LNCaP clone FGC (cell line): ENCODE data around the gene DISP3.

Experiments
- DNase-seq: peaks from one replicate; pipeline ENCODE4 v3.0.0-alpha.2; 2011; ENCODE audit warnings: low read depth
- H3K4me3 ChIP-seq: 2 replicates; pipeline ENCODE4 v1.5.1; 2011; ENCODE audit warnings: mild to moderate bottlenecking, low read depth, low read length, control low read depth
- TF ChIP-seq, protein P1 (sequence below): IDR thresholded peaks from 2 replicates; pipeline ENCODE4 v1.5.1; 2012; ENCODE audit warnings: mild to moderate bottlenecking; ENCODE audit not compliant: control insufficient read depth, insufficient read depth; ENCODE audit errors: extremely low read depth

DISP3 gene

DNA sequence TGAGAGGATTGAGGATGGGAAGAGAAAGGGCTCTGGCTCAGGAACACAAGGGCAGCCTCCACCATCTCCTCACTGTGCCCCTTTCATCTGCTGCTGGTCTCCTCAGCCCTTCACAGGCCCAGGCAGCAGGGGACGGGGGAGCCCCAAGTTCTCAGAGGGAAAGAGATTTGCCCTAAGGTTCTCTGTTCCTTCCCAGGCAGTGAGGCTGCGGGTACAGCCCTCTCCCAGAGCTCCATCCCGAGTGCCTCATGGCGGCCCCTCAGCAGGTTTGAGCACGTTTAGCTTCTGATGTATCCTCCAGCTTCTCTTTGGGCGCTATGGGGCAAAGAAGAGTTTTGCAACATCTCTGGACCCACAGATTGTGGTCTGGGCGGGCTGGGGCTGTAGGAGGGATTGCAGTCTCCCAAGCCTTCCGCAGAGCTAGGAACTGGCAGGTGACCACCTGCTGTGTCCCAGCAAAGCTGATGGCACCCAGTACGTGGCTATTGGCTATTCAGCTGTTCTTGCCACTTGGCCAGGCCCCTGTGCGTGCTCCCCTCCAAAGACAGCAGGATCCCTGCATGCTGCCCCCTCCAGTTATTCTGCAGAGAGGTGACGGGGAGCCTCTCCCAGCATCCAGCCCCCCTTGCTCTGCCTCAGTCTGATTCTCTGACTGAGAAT, 10.1 kb downstream of the DISP3 start:
- DNase-seq, result no peak
- H3K4me3 ChIP-seq, result no peak overlapping the region
- TF ChIP-seq, protein P1, sequence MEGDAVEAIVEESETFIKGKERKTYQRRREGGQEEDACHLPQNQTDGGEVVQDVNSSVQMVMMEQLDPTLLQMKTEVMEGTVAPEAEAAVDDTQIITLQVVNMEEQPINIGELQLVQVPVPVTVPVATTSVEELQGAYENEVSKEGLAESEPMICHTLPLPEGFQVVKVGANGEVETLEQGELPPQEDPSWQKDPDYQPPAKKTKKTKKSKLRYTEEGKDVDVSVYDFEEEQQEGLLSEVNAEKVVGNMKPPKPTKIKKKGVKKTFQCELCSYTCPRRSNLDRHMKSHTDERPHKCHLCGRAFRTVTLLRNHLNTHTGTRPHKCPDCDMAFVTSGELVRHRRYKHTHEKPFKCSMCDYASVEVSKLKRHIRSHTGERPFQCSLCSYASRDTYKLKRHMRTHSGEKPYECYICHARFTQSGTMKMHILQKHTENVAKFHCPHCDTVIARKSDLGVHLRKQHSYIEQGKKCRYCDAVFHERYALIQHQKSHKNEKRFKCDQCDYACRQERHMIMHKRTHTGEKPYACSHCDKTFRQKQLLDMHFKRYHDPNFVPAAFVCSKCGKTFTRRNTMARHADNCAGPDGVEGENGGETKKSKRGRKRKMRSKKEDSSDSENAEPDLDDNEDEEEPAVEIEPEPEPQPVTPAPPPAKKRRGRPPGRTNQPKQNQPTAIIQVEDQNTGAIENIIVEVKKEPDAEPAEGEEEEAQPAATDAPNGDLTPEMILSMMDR, result no peak

DNA sequence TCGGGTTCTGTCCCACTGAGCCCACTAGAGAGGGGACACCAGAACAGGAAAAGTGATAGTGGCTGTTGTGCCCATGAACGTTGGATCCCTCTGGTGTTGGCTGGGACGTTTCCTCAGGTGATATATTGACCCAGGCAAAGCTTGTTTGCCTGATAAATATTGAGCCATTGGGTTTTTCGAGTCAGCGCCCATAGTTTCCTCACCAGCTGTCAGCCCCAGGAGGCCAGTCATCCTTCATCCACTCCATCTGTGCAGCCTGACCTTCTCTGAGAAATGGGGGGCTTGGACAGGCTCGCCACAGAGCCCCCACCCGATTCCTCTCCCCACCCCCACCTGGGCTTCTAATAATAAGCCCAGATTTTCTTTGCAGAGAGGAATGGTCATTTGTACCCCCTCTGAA, 13.3 kb downstream of the DISP3 start:
- TF ChIP-seq, protein P1, result no peak
- no peak overlapping the region for H3K4me3 ChIP-seq
- no peak for DNase-seq

DNA sequence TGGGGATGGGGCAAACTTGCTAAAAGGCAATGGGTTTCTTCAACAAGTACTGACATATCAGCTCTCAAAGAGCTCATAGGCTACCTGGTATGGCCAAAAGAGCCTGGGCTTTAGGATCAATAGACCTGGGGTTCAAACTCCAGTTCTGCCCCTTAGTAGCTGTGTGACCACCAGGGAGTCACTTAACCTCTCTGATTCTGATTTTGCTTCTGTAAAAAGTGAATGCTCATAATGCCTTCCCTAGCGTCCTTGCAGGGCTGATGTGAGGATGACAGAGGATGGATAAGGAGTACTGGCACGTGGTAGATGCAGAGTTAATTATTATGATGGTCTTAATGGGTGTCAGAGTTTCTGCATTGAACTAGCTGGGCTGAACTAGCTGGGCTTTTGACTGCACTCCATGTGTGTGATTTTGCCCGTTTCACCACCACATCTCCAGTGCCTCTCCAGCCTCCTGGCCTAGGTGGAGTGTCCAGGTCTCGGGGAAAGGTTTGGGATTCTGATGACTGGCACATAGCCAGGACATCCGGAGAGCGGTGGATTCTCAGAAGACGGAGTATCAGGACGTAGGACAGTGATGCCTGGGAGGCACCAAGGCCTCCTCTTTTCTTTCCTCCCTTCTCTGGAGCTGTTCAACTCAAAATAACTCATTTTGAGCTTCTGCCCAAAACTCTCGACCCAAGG, 15.2 kb downstream of the DISP3 start:
- H3K4me3 ChIP-seq, result no peak overlapping the region
- TF ChIP-seq, protein P1, result no peak
- no peak for DNase-seq

DNA sequence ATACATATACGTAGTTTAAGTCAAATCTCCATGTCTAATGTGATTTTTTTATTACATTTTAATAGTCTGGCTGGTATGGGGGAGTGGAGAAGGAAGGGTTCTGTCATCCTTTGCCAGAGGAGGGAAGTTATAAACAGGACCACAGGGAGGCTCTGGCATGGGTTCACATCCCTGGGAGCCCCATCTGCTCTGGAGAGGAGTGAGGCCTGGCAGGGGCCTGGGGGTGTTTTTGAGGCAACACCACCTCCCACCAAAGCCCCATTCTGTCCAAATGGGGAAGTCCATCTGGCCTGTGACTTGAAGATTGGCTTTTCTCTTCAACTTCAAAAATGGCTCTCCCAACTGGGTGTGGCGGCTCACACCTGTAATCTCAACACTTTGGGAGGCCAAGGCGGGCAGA, 15.8 kb downstream of the DISP3 start:
- TF ChIP-seq, protein P1, result no peak
- no peak overlapping the region for H3K4me3 ChIP-seq
- no peak for DNase-seq

DNA sequence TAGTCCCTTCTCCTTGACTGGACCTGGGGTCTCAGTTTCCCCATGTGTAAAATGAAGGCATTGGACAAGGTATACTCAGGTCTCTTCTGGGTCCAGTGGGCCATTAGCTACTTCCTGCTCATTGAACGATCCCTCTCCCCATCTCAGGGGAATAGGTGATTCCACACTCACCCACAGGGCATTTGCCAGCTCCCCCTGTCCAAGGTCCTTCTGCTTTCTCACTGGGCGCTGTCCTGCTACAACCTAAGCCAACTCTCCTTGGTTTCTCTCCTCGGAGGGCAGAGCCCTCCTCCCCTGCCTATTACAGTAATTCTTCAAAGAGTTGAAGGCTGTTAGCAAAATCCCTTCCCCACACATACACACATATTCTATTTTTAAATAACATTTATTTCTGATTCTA, 16.6 kb downstream of the DISP3 start:
- no peak for DNase-seq
- H3K4me3 ChIP-seq, result no peak overlapping the region
- TF ChIP-seq, protein P1, result no peak

DNA sequence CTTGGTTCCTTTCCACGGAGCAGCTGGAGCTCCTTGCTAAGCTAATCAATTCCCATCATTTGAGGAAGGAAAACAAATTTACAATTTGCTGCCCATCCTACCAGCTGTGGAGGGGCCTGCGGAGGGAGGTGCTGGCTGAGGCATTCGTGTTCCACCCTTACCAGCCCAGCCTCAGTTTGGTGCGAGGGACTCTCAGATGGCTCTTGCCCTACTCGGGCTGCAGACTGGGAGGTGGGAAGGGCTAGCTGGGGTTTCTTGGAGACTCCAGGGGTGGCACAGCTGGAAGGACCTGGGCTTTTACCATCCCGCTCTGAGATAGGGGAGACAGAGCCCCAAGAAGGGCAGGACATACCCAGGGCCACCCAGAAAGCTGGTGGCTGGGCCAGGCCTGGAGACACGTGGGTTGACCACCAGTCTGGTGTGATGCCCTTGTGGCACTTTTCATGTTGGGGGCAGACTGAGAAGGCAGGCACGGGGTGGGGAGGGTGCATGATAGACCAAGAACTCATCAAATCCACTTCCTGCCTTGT, 17.7 kb downstream of the DISP3 start:
- no peak for DNase-seq
- no peak overlapping the region for H3K4me3 ChIP-seq
- TF ChIP-seq, protein P1, result no peak

GRCh38 chr1:11498956-11499594, 20.1 kb downstream of the DISP3 start:
- no peak for DNase-seq
- TF ChIP-seq, protein P1, result no peak
- H3K4me3 ChIP-seq, result no peak overlapping the region
